ENCODE data around the gene TENM3.

TENM3 gene

DNA sequence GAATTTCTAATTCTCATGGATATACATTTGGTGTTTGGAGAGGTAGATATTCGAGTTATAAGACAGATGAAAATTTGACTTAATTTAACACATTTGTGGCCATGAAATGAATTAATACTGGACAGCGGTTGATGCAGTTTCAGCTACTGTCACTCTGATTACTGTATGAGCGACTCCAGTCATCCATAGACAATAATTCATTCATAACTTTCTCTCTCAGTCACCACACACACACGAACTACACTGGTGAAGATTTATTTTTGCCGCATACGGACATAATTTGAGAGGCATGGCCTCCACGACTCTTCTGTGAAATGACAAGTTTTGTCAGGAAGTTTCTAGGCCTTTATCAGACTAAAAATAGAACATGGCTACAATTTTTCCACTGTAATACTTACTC lies 177.0 kb downstream of the TENM3 start:
- Histone ChIP-seq H3K27ac (ENCODE audit: low read depth, low read length) (no peak overlapping the region), H4K20me1 (ENCODE audit: low read depth, low read length) (no peaks in the 10 kb centered on the region), H3K27me3 (ENCODE audit: low read length) (no peaks in the 10 kb centered on the region), H3K9me2 (replicated peaks; ENCODE audit: insufficient read depth, low read length) (no peaks in the 10 kb centered on the region), H2AFZ (ENCODE audit: low read depth, low read length, severe bottlenecking) (no peak overlapping the region), H3K9me3 (ENCODE audit: insufficient read depth, low read length) (no peaks in the 10 kb centered on the region), H3K79me2 (ENCODE audit: insufficient read depth, low read length) (no peaks in the 10 kb centered on the region), H3F3A (ENCODE audit: insufficient read depth) (no peaks in the 10 kb centered on the region), H3K9ac (ENCODE audit: low read length) (no peak overlapping the region), H3K4me2 (ENCODE audit: low read depth, low read length, poor library complexity, severe bottlenecking) (no peak overlapping the region), H3K36me3 (ENCODE audit: low read length) (no peaks in the 10 kb centered on the region), H3K4me3 (ENCODE audit: insufficient read depth, low read length, poor library complexity, severe bottlenecking) (no peak overlapping the region)
- TF ChIP-seq, protein P1, sequence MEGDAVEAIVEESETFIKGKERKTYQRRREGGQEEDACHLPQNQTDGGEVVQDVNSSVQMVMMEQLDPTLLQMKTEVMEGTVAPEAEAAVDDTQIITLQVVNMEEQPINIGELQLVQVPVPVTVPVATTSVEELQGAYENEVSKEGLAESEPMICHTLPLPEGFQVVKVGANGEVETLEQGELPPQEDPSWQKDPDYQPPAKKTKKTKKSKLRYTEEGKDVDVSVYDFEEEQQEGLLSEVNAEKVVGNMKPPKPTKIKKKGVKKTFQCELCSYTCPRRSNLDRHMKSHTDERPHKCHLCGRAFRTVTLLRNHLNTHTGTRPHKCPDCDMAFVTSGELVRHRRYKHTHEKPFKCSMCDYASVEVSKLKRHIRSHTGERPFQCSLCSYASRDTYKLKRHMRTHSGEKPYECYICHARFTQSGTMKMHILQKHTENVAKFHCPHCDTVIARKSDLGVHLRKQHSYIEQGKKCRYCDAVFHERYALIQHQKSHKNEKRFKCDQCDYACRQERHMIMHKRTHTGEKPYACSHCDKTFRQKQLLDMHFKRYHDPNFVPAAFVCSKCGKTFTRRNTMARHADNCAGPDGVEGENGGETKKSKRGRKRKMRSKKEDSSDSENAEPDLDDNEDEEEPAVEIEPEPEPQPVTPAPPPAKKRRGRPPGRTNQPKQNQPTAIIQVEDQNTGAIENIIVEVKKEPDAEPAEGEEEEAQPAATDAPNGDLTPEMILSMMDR (IDR thresholded peaks at IDR 0.05; ENCODE audit: insufficient read depth, low read length, poor library complexity, severe bottlenecking), result no peak
- TF ChIP-seq EZH2phosphoT487 (conservative IDR thresholded peaks at IDR 0.05; ENCODE audit: low read length), result no peak

DNA sequence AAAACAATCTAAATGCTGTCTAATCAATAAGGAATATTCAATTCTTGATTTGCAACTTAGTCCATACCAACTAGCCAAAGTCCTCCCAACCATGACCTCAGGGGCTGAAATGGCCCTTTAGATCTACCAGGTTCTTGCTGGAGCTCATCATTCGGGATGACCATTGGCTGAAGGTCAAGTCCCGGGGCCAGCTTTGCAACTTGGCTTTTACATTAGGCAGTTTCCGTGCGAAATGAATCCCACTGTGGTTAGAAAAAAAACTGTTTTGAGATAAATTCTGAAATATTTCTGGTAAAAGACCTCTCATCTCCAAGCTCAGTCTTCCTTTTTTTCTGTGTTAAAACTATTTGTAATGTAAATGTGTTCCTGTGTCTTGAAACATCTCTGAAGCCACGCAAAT lies 178.6 kb downstream of the TENM3 start:
- no peaks in the 10 kb centered on the region for H3K79me2 ChIP-seq (ENCODE audit: insufficient read depth, low read length)
- no peak overlapping the region for H3K9ac ChIP-seq (ENCODE audit: low read length)
- H3K36me3 ChIP-seq (ENCODE audit: low read length), result no peaks in the 10 kb centered on the region
- no peak overlapping the region for H3K27ac ChIP-seq (ENCODE audit: low read depth, low read length)
- no peaks in the 10 kb centered on the region for H4K20me1 ChIP-seq (ENCODE audit: low read depth, low read length)
- no peak for TF ChIP-seq EZH2phosphoT487 (conservative IDR thresholded peaks at IDR 0.05; ENCODE audit: low read length)
- TF ChIP-seq, protein P1 (IDR thresholded peaks at IDR 0.05; ENCODE audit: insufficient read depth, low read length, poor library complexity, severe bottlenecking), result no peak
- no peaks in the 10 kb centered on the region for H3K9me3 ChIP-seq (ENCODE audit: insufficient read depth, low read length)
- H3K27me3 ChIP-seq (ENCODE audit: low read length), result no peaks in the 10 kb centered on the region
- H3K4me3 ChIP-seq (ENCODE audit: insufficient read depth, low read length, poor library complexity, severe bottlenecking), result no peak overlapping the region
- H3K4me2 ChIP-seq (ENCODE audit: low read depth, low read length, poor library complexity, severe bottlenecking), result no peak overlapping the region
- H2AFZ ChIP-seq (ENCODE audit: low read depth, low read length, severe bottlenecking), result no peak overlapping the region
- H3F3A ChIP-seq (ENCODE audit: insufficient read depth), result no peaks in the 10 kb centered on the region
- H3K9me2 ChIP-seq (replicated peaks; ENCODE audit: insufficient read depth, low read length), result no peaks in the 10 kb centered on the region

DNA sequence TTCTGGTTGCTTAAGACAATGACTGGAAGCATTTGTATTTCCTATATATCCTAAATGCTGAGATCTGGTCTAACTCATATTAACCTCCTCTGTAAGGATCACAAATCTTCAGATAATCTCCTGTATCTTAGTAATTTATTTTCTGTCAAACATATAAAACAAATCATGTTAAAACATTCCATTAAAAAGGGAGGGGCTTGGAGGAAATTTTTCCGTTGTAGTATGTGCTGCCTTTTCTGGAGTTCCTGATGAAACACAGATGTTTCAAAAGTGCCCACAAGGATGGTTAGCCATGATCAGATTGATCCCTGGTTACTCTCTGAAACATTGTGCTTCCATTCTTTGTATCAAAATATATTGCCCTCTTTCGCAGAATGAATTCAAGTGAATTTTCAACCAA lies 182.1 kb downstream of the TENM3 start:
- Histone ChIP-seq H3K4me2 (ENCODE audit: low read depth, low read length, poor library complexity, severe bottlenecking) (no peak overlapping the region), H3K36me3 (ENCODE audit: low read length) (no peaks in the 10 kb centered on the region), H3F3A (ENCODE audit: insufficient read depth) (no peaks in the 10 kb centered on the region), H3K79me2 (ENCODE audit: insufficient read depth, low read length) (no peaks in the 10 kb centered on the region), H3K27ac (ENCODE audit: low read depth, low read length) (no peak overlapping the region), H3K9ac (ENCODE audit: low read length) (no peak overlapping the region), H4K20me1 (ENCODE audit: low read depth, low read length) (no peaks in the 10 kb centered on the region), H3K27me3 (ENCODE audit: low read length) (no peaks in the 10 kb centered on the region), H3K4me3 (ENCODE audit: insufficient read depth, low read length, poor library complexity, severe bottlenecking) (no peak overlapping the region), H3K9me3 (ENCODE audit: insufficient read depth, low read length) (no peaks in the 10 kb centered on the region), H2AFZ (ENCODE audit: low read depth, low read length, severe bottlenecking) (no peak overlapping the region), H3K9me2 (replicated peaks; ENCODE audit: insufficient read depth, low read length) (no peaks in the 10 kb centered on the region)
- TF ChIP-seq EZH2phosphoT487 (conservative IDR thresholded peaks at IDR 0.05; ENCODE audit: low read length), result no peak
- TF ChIP-seq, protein P1 (IDR thresholded peaks at IDR 0.05; ENCODE audit: insufficient read depth, low read length, poor library complexity, severe bottlenecking), result no peak
